ENCODE results near the gene AMBP. TPM values are rescaled to one million over a fixed set of nuclear protein-coding genes. Genes with fewer than 3 reads are reported as not detected.

AMBP gene
- total RNA-seq, 1 experiment from 2014 or later: 0.20 TPM

GRCh38 chr9:114070188-114071103, 7.7 kb downstream of the AMBP start:
- WGBS (ENCODE audit: extremely low coverage, insufficient read length, low lambda C conversion rate): no CpG with 5 or more reads among the region's 17 CpGs
- no peaks in the 10 kb centered on the region for H3K79me1 ChIP-seq (ENCODE audit: insufficient read depth, low read depth, low read length, poor library complexity, severe bottlenecking)
- H3K23ac ChIP-seq (ENCODE audit: insufficient read length, low read depth, low read length): no peak overlapping the region
- H3K4me2 ChIP-seq (ENCODE audit: insufficient read depth, insufficient read length, low read length): no peak overlapping the region
- no peak overlapping the region for H3K27ac Mint-ChIP-seq
- H3K23me2 ChIP-seq (ENCODE audit: insufficient read length, low read depth, low read length, poor library complexity, severe bottlenecking): no peaks in the 10 kb centered on the region
- H3K79me2 ChIP-seq (ENCODE audit: insufficient read depth, low read length): no peaks in the 10 kb centered on the region
- no peak overlapping the region for H3K27ac ChIP-seq (ENCODE audit: insufficient read length, low read depth, low read length)
- H3K27me3 ChIP-seq (ENCODE audit: insufficient read depth, low read length): no peaks in the 10 kb centered on the region
- no peak overlapping the region for H3K9ac ChIP-seq (ENCODE audit: extremely low read depth, insufficient read length, low read length)
- no peak overlapping the region for H2AK5ac ChIP-seq (ENCODE audit: insufficient read length, low read length)
- H2BK120ac ChIP-seq (ENCODE audit: low read depth, low read length, poor library complexity, severe bottlenecking): no peak overlapping the region
- H3K4ac ChIP-seq (ENCODE audit: low read depth, low read length): no peak overlapping the region
- no peak overlapping the region for H2AFZ ChIP-seq (ENCODE audit: low read length)
- no peak overlapping the region for H3K56ac ChIP-seq (ENCODE audit: insufficient read length, low read depth, low read length)
- H3K4me1 Mint-ChIP-seq: peaks cover under 1 to 1% of the 10 kb centered on the region in 2 experiments; a peak in 2 of 4 replicates
- no peak overlapping the region for H2BK20ac ChIP-seq (ENCODE audit: low read depth, low read length, poor library complexity, severe bottlenecking)
- H4K20me1 ChIP-seq (ENCODE audit: control insufficient read depth, insufficient read depth, insufficient read length): no peaks in the 10 kb centered on the region
- no peak for DNase-seq
- no peak overlapping the region for H2BK5ac ChIP-seq (ENCODE audit: insufficient read length, low read length)
- no peak overlapping the region for H4K91ac ChIP-seq (ENCODE audit: insufficient read length, low read depth, low read length)
- no peak overlapping the region; the same call in 1 of the 2 replicates for H3K14ac ChIP-seq (ENCODE audit: insufficient read depth, low read length)
- TF ChIP-seq CTCF (conservative IDR thresholded peaks at IDR 0.05): no peak
- no peak overlapping the region for H4K8ac ChIP-seq (replicated peaks; ENCODE audit: insufficient read length, low read depth, low read length)
- no peaks in the 10 kb centered on the region for H3K9me3 Mint-ChIP-seq
- no peak overlapping the region for H3K18ac ChIP-seq (ENCODE audit: insufficient read length, low read depth, low read length)
- H4K5ac ChIP-seq (ENCODE audit: insufficient read length, low read depth, low read length): no peak overlapping the region
- H3K9me3 ChIP-seq (ENCODE audit: control insufficient read depth, low read depth, low read length): no peaks in the 10 kb centered on the region
- H3K4me1 ChIP-seq (ENCODE audit: insufficient read depth, low read length): no peaks in the 10 kb centered on the region
- H3K4me3 Mint-ChIP-seq: no peak overlapping the region
- no peaks in the 10 kb centered on the region for H3K36me3 Mint-ChIP-seq (ENCODE audit: insufficient read depth in 1 of 3, low read depth in 3 of 3)
- H3T11ph ChIP-seq (ENCODE audit: low read length): no peak overlapping the region
- no peak overlapping the region for H2BK15ac ChIP-seq (ENCODE audit: low read depth, low read length)
- no peak overlapping the region for H2BK12ac ChIP-seq (ENCODE audit: insufficient read length, low read depth, low read length)
- peaks cover 24% of the 10 kb centered on the region for H3K27me3 Mint-ChIP-seq (ENCODE audit: low read depth)
